CD8-positive, alpha-beta memory T cell (primary cell): ENCODE results near the gene CTSA. TPM values are rescaled to one million over a fixed set of nuclear protein-coding genes. Genes with fewer than 3 reads are reported as not detected.

Experiments used
- CTCF ChIA-PET: fragments of 350-600 bp; sonication (Branson Sonifier 250); formaldehyde crosslinking; loops from one replicate; lab custom pipeline; 2021; ENCODE audit warnings: antibody characterized with exemption; lab: Charles Lee
- POLR2A ChIA-PET: fragments of 350-600 bp; sonication (Branson Sonifier 250); formaldehyde crosslinking; loops from one replicate; lab custom pipeline; 2021; ENCODE audit warnings: antibody characterized with exemption; lab: Charles Lee
- DNase-seq, 5 donors: peaks; one replicate each; pipeline versions ENCODE4 v3.0.0 to v3.0.0-alpha.2; 2020 to 2022; ENCODE audit warnings: mixed read lengths in 1 of 5
- H3K27ac ChIP-seq: one replicate; pipeline ENCODE4 v1.7.0; 2013; ENCODE audit warnings: low read depth, mild to moderate bottlenecking, low read length, moderate library complexity
- H3K27me3 ChIP-seq: 2 replicates; pipeline ENCODE4 v1.7.0; 2013; ENCODE audit warnings: low read length, mild to moderate bottlenecking; ENCODE audit not compliant: insufficient read depth, poor library complexity, severe bottlenecking
- H3K36me3 ChIP-seq: 2 replicates; pipeline ENCODE4 v1.7.0; 2013; ENCODE audit warnings: mild to moderate bottlenecking, low read length, moderate library complexity; ENCODE audit not compliant: insufficient read depth
- H3K4me1 ChIP-seq: 2 replicates; pipeline ENCODE4 v1.7.0; 2013; ENCODE audit warnings: mild to moderate bottlenecking, low read length, moderate library complexity; ENCODE audit not compliant: insufficient read depth
- H3K4me3 ChIP-seq: 2 replicates; pipeline ENCODE4 v1.7.0; 2013; ENCODE audit warnings: mild to moderate bottlenecking, low read length
- H3K9me3 ChIP-seq: 2 replicates; pipeline ENCODE4 v1.7.0; 2013; ENCODE audit warnings: mild to moderate bottlenecking, low read length
- H3K27ac Mint-ChIP-seq, 8 donors: one replicate each; pipeline ENCODE4 v1.8.0; 2020 to 2021; ENCODE audit warnings: mixed read lengths in 8 of 8, mild to moderate bottlenecking in 6 of 8, inconsistent platforms in 3 of 8, moderate library complexity in 3 of 8
- H3K27me3 Mint-ChIP-seq, 2 donors: one replicate each; pipeline ENCODE4 v1.8.0; 2020 to 2021; ENCODE audit warnings: mixed read lengths in 2 of 2, mild to moderate bottlenecking in 1 of 2, moderate library complexity in 1 of 2
- H3K36me3 Mint-ChIP-seq, 3 donors: one replicate each; pipeline ENCODE4 v1.8.0; 2020 to 2021; ENCODE audit warnings: mixed read lengths in 3 of 3, inconsistent platforms in 1 of 3, mild to moderate bottlenecking in 1 of 3
- H3K4me1 Mint-ChIP-seq, 3 donors: one replicate each; pipeline ENCODE4 v1.8.0; 2020 to 2021; ENCODE audit warnings: mixed read lengths in 3 of 3, inconsistent platforms in 1 of 3, mild to moderate bottlenecking in 1 of 3
- H3K4me3 Mint-ChIP-seq, 7 donors: one replicate each; pipeline ENCODE4 v1.8.0; 2020 to 2021; ENCODE audit warnings: mixed read lengths in 7 of 7, mild to moderate bottlenecking in 6 of 7, moderate library complexity in 4 of 7, inconsistent platforms in 2 of 7
- H3K9me3 Mint-ChIP-seq, 5 donors: one replicate each; pipeline ENCODE4 v1.8.0; 2020 to 2022; ENCODE audit warnings: mixed read lengths in 5 of 5, mild to moderate bottlenecking in 3 of 5, moderate library complexity in 2 of 5, inconsistent platforms in 1 of 5
- polyA plus RNA-seq: library from polyadenylated mRNA; unstranded; fragments of 300-500 nt; fragmentation: Illumina TruSeq; gene quantifications from one replicate; pipeline ENCODE4 v1.2.3, GENCODE V29; 2021
- total RNA-seq, 2 experiments: library from RNA; stranded (reverse); gene quantifications; one replicate each; pipeline ENCODE4 v1.2.3, GENCODE V29; 2021

CTSA gene
- total and polyA plus RNA-seq, 3 experiments from 2014 or later = 81.1 to 219 (median 82.1) TPM

GRCh38 chr20:45934586-45935415 lies 43.7 kb downstream of the CTSA start, which contains the start of gene PCIF1:
Gene PCIF1, plus strand, starts transcription at chr20:45934683. Its CDS starts 4,317 bp downstream, at chr20:45939000.
- Mint-ChIP-seq H3K27me3 (no peaks in the 10 kb centered on the region), H3K4me1 (peaks cover 26 to 42% (median 27%) of the 10 kb centered on the region in 3 donors), H3K27ac (peak within 1 kb of the TSS; percentile 95 to 99 (median 98)), H3K9me3 (no peaks in the 10 kb centered on the region), H3K36me3 (peaks cover 0 to 47% (median 5%) of the 10 kb centered on the region in 3 donors), H3K4me3 (peak within 1 kb of the TSS; percentile 90 to 98 (median 97))
- Histone ChIP-seq H3K27me3 (no peaks in the 10 kb centered on the region), H3K4me1 (peaks cover 12% of the 10 kb centered on the region), H3K4me3 (peak within 1 kb of the TSS; percentile 97), H3K36me3 (peaks cover 26% of the 10 kb centered on the region), H3K27ac (peak within 1 kb of the TSS; percentile 95), H3K9me3 (no peaks in the 10 kb centered on the region)
- peak; percentile 96 to 100 (median 99) for DNase-seq
- ChIA-PET POLR2A (interaction anchor here (0.5 to 4.6 kb wide), 23 partner anchors 9 to 429 kb away, joined by 3 to 113 read pairs (median 4); partner anchors contain the start of genes ACOT8, CTSA, MMP9 and PLTP), CTCF (interaction anchor here (1.0 to 4.1 kb wide), 7 partner anchors 12 to 44 kb away, joined by 3 to 46 read pairs (median 5); partner anchors contain the start of genes CTSA, NEURL2, SPATA25 and ZNF335)

GRCh38 chr20:45935416-45936046 lies 44.4 kb downstream of the CTSA start:
- POLR2A ChIA-PET = interaction anchor here (0.6 to 4.6 kb wide), 20 partner anchors 10 to 429 kb away, joined by 3 to 113 read pairs (median 4); partner anchors contain the start of genes ACOT8, CTSA, MMP9 and PLTP
- H3K36me3 ChIP-seq = peaks cover 33% of the 10 kb centered on the region
- peaks cover 26 to 42% (median 27%) of the 10 kb centered on the region in 3 donors for H3K4me1 Mint-ChIP-seq
- peak overlapping the region; percentile 93 to 99 (median 96) for H3K27ac Mint-ChIP-seq
- peaks cover 12% of the 10 kb centered on the region for H3K4me1 ChIP-seq
- H3K4me3 Mint-ChIP-seq = peak overlapping the region; percentile 90 to 98 (median 92)
- peak overlapping the region; percentile 95 for H3K27ac ChIP-seq
- H3K36me3 Mint-ChIP-seq = peaks cover 0 to 54% (median 5%) of the 10 kb centered on the region in 3 donors
- no peaks in the 10 kb centered on the region for H3K27me3 ChIP-seq
- CTCF ChIA-PET = interaction anchor here (3.4 to 4.1 kb wide), 2 partner anchors 35 to 45 kb away, joined by 39 to 46 read pairs; partner anchors contain the start of genes CTSA, NEURL2, SPATA25 and ZNF335
- H3K4me3 ChIP-seq = peak overlapping the region; percentile 88
- H3K9me3 ChIP-seq = no peaks in the 10 kb centered on the region
- no peak for DNase-seq
- no peaks in the 10 kb centered on the region for H3K9me3 Mint-ChIP-seq
- no peaks in the 10 kb centered on the region for H3K27me3 Mint-ChIP-seq

- peak in 2 of 5 donors; percentile 13 to 28 for DNase-seq
- POLR2A ChIA-PET = interaction anchor here (4.5 kb wide), 1 partner anchor 34 kb away, joined by 113 read pairs; the partner anchor contains the start of gene ZNF335
- Mint-ChIP-seq H3K36me3 (peaks cover 0 to 66% (median 5%) of the 10 kb centered on the region in 3 donors), H3K9me3 (no peaks in the 10 kb centered on the region), H3K27me3 (no peaks in the 10 kb centered on the region), H3K4me1 (peaks cover 26 to 42% (median 27%) of the 10 kb centered on the region in 3 donors), H3K27ac (peak overlapping the region; percentile 12 to 95 (median 84)), H3K4me3 (peak overlapping the region; percentile 16 to 77 (median 73))
- H3K4me1 ChIP-seq = peaks cover 12% of the 10 kb centered on the region
- H3K27ac ChIP-seq = no peak overlapping the region
- CTCF ChIA-PET = interaction anchor here (1.0 to 3.7 kb wide), 4 partner anchors 21 to 139 kb away, joined by 3 to 21 read pairs (median 4); no protein-coding TSS in a partner anchor
- H3K4me3 ChIP-seq = no peak overlapping the region
- H3K27me3 ChIP-seq = no peaks in the 10 kb centered on the region
- H3K9me3 ChIP-seq = no peaks in the 10 kb centered on the region
- H3K36me3 ChIP-seq = peaks cover 43% of the 10 kb centered on the region
Observed at GRCh38 chr20:45937765-45938164, 46.6 kb downstream of the CTSA start.

GRCh38 chr20:45938727-45939438 lies 47.7 kb downstream of the CTSA start:
- CTCF ChIA-PET = interaction anchor here (3.7 kb wide), 1 partner anchor 32 kb away, joined by 21 read pairs; no protein-coding TSS in a partner anchor
- no peaks in the 10 kb centered on the region for H3K27me3 ChIP-seq
- Mint-ChIP-seq H3K36me3 (peaks cover 0 to 75% (median 6%) of the 10 kb centered on the region in 3 donors), H3K9me3 (no peaks in the 10 kb centered on the region), H3K27me3 (no peaks in the 10 kb centered on the region), H3K27ac (peak overlapping the region in 5 of 8 donors; percentile 33 to 85 (median 53)), H3K4me3 (peak overlapping the region in 1 of 7 donors; percentile 40), H3K4me1 (peaks cover 21 to 37% (median 21%) of the 10 kb centered on the region in 3 donors)
- no peaks in the 10 kb centered on the region for H3K9me3 ChIP-seq
- POLR2A ChIA-PET = interaction anchor here (1.1 kb wide), 1 partner anchor 11 kb away, joined by 3 read pairs; no protein-coding TSS in a partner anchor
- H3K27ac ChIP-seq = no peak overlapping the region
- H3K4me1 ChIP-seq = peaks cover 5% of the 10 kb centered on the region
- H3K36me3 ChIP-seq = peaks cover 54% of the 10 kb centered on the region
- no peak overlapping the region for H3K4me3 ChIP-seq
- DNase-seq = no peak

GRCh38 chr20:45940053-45940452 lies 48.9 kb downstream of the CTSA start:
- DNase-seq = no peak
- H3K27ac ChIP-seq = no peak overlapping the region
- H3K36me3 ChIP-seq = peaks cover 66% of the 10 kb centered on the region
- H3K27me3 Mint-ChIP-seq = no peaks in the 10 kb centered on the region
- H3K36me3 Mint-ChIP-seq = peaks cover 4 to 80% (median 9%) of the 10 kb centered on the region in 3 donors
- H3K27me3 ChIP-seq = no peaks in the 10 kb centered on the region
- POLR2A ChIA-PET = interaction anchor here (0.6 kb wide), 1 partner anchor 18 kb away, joined by 3 read pairs; no protein-coding TSS in a partner anchor
- no peaks in the 10 kb centered on the region for H3K9me3 Mint-ChIP-seq
- H3K4me1 Mint-ChIP-seq = peaks cover 21 to 45% (median 26%) of the 10 kb centered on the region in 3 donors
- H3K4me3 Mint-ChIP-seq = peak overlapping the region in 1 of 7 donors; percentile 75
- CTCF ChIA-PET = interaction anchor here (0.9 to 3.7 kb wide), 2 partner anchors 30 to 31 kb away, joined by 5 to 21 read pairs; no protein-coding TSS in a partner anchor
- peak overlapping the region in 2 of 8 donors; percentile 43 to 53 for H3K27ac Mint-ChIP-seq
- H3K9me3 ChIP-seq = no peaks in the 10 kb centered on the region
- H3K4me3 ChIP-seq = no peak overlapping the region
- H3K4me1 ChIP-seq = peaks cover 5% of the 10 kb centered on the region

GRCh38 chr20:45940469-45940868 lies 49.3 kb downstream of the CTSA start:
- H3K4me1 Mint-ChIP-seq = peaks cover 18 to 41% (median 27%) of the 10 kb centered on the region in 3 donors
- CTCF ChIA-PET = interaction anchor here (0.9 kb wide), 1 partner anchor 30 kb away, joined by 5 read pairs; no protein-coding TSS in a partner anchor

More at GRCh38 chr20:45940469-45940868, 49.3 kb downstream of the CTSA start:
- Histone ChIP-seq H3K4me3 (no peak overlapping the region), H3K9me3 (no peaks in the 10 kb centered on the region), H3K27me3 (no peaks in the 10 kb centered on the region), H3K4me1 (peaks cover 5% of the 10 kb centered on the region), H3K36me3 (peaks cover 70% of the 10 kb centered on the region), H3K27ac (no peak overlapping the region)
- Mint-ChIP-seq H3K4me3 (no peak overlapping the region), H3K36me3 (peaks cover 4 to 80% (median 9%) of the 10 kb centered on the region in 3 donors), H3K9me3 (no peaks in the 10 kb centered on the region), H3K27me3 (no peaks in the 10 kb centered on the region), H3K27ac (peak overlapping the region in 1 of 8 donors; percentile 53)
- DNase-seq = no peak
- POLR2A ChIA-PET = interaction anchor here (0.6 kb wide), 1 partner anchor 18 kb away, joined by 3 read pairs; no protein-coding TSS in a partner anchor
